GM18907 (cell line): ENCODE measurements around the gene LMTK2.

Experiments
- ATAC-seq: cut with Tn5 transposase; IDR thresholded peaks from one replicate; pipeline ENCODE4 v1.9.1; 2021; ENCODE audit warnings: mild to moderate bottlenecking, moderate library complexity; ENCODE audit not compliant: unreplicated experiment

Gene LMTK2

GRCh38 chr7:98171449-98171848 lies 64.8 kb downstream of the LMTK2 start:
- no peak for ATAC-seq

- no peak for ATAC-seq
These were observed 67.9 kb downstream of the LMTK2 start for GRCh38 chr7:98174334-98175259.

GRCh38 chr7:98175260-98175940 lies 68.7 kb downstream of the LMTK2 start:
- ATAC-seq, result no peak

GRCh38 chr7:98177553-98177952 lies 70.9 kb downstream of the LMTK2 start:
- no peak for ATAC-seq

GRCh38 chr7:98178321-98178720 lies 71.7 kb downstream of the LMTK2 start:
- ATAC-seq, result no peak

- ATAC-seq, result no peak
These were observed 72.3 kb downstream of the LMTK2 start for GRCh38 chr7:98178762-98179490.

GRCh38 chr7:98180751-98181150 lies 74.1 kb downstream of the LMTK2 start:
- no peak for ATAC-seq

GRCh38 chr7:98185101-98185500 lies 78.4 kb downstream of the LMTK2 start:
- no peak for ATAC-seq

- no peak for ATAC-seq
These were observed 79.9 kb downstream of the LMTK2 start for GRCh38 chr7:98186452-98187137.

GRCh38 chr7:98187138-98187502 lies 80.5 kb downstream of the LMTK2 start:
- ATAC-seq, result no peak

GRCh38 chr7:98189559-98189958 lies 82.9 kb downstream of the LMTK2 start:
- ATAC-seq, result no peak

- no peak for ATAC-seq
These were observed 85.2 kb downstream of the LMTK2 start for GRCh38 chr7:98191668-98192431.

GRCh38 chr7:98192781-98193457 lies 86.3 kb downstream of the LMTK2 start:
- no peak for ATAC-seq

- no peak for ATAC-seq
These were observed 87.0 kb downstream of the LMTK2 start for GRCh38 chr7:98193474-98194180.

GRCh38 chr7:98194186-98194585 lies 87.5 kb downstream of the LMTK2 start:
- ATAC-seq, result no peak

- no peak for ATAC-seq
These were observed 88.2 kb downstream of the LMTK2 start for GRCh38 chr7:98194672-98195457.

- no peak for ATAC-seq
These were observed 90.3 kb downstream of the LMTK2 start for GRCh38 chr7:98196706-98197605.
